Jurkat, Clone E6-1 (cell line): ENCODE data around the gene PCDHB16. TPM values are rescaled to one million over a fixed set of nuclear protein-coding genes. Genes with fewer than 3 reads are reported as not detected.
A peak's percentile ranks its signal among the peaks of the same experiment; 100 is the strongest.
"Not testable (repeated sequence)": the region's sequence is repeated elsewhere in the genome, so short reads cannot be mapped to it uniquely, and the experiment has no call there.

ENCODE experiments used
- DNase-seq: peaks from one replicate; pipeline ENCODE4 v3.0.0-alpha.2; 2011; ENCODE audit warnings: low read depth, low spot score
- H3K4me3 ChIP-seq: 2 replicates; pipeline ENCODE4 v1.5.1; 2011; ENCODE audit warnings: mild to moderate bottlenecking, low read length, control low read depth, moderate library complexity
- polyA plus RNA-seq: library from polyadenylated mRNA; unstranded; fragments of >200 nt; gene quantifications from one replicate; pipeline ENCODE4 v1.2.1, GENCODE V29; 2012; ENCODE audit warnings: missing spikeins; ENCODE audit not compliant: insufficient read length, insufficient read depth

PCDHB16 gene
- not detected for polyA plus RNA-seq

GRCh38 chr5:141182248-141182647 lies at the start of gene PCDHB16:
TSS of gene PCDHB16 (plus strand) at chr5:141182387. CDS start at chr5:141182560, 173 bp downstream.
- H3K4me3 ChIP-seq = no peak within 1 kb of the TSS
- peak; percentile 7 for DNase-seq

- no peak for DNase-seq
- no peak within 1 kb of the TSS for H3K4me3 ChIP-seq
Observed at GRCh38 chr5:141135030-141135717, 47.0 kb upstream of the PCDHB16 start, which contains the start of gene PCDHB5. TSS of gene PCDHB5 (plus strand) at chr5:141135206. CDS start at chr5:141135435, 229 bp downstream.

- DNase-seq = no peak
- H3K4me3 ChIP-seq = no peak overlapping the region
Observed at GRCh38 chr5:141135718-141136266, 46.4 kb upstream of the PCDHB16 start.

- not testable (repeated sequence) for H3K4me3 ChIP-seq, DNase-seq
Observed at GRCh38 chr5:141137346-141137745, 44.8 kb upstream of the PCDHB16 start.

- no peak for DNase-seq
- H3K4me3 ChIP-seq = no peak within 1 kb of the TSS
Observed at GRCh38 chr5:141149812-141150211, 32.4 kb upstream of the PCDHB16 start, which contains the start of gene PCDHB6. TSS of gene PCDHB6 (plus strand) at chr5:141150057. CDS start at chr5:141150258, 201 bp downstream.

- H3K4me3 ChIP-seq = no peak overlapping the region
Observed at GRCh38 chr5:141150224-141150992, 31.8 kb upstream of the PCDHB16 start.

GRCh38 chr5:141150993-141151325 lies 31.2 kb upstream of the PCDHB16 start:
- H3K4me3 ChIP-seq = no peak overlapping the region
- DNase-seq = no peak

More at GRCh38 chr5:141150224-141150992, 31.8 kb upstream of the PCDHB16 start:
- DNase-seq = no peak

GRCh38 chr5:141151632-141152031 lies 30.6 kb upstream of the PCDHB16 start:
- DNase-seq = not testable (repeated sequence)

GRCh38 chr5:141152096-141152495 lies 30.1 kb upstream of the PCDHB16 start:
- DNase-seq, H3K4me3 ChIP-seq: not testable (repeated sequence)

More at GRCh38 chr5:141151632-141152031, 30.6 kb upstream of the PCDHB16 start:
- not testable (repeated sequence) for H3K4me3 ChIP-seq

- no peak overlapping the region for H3K4me3 ChIP-seq
- DNase-seq = no peak
Observed at GRCh38 chr5:141155540-141156374, 26.4 kb upstream of the PCDHB16 start.

GRCh38 chr5:141157356-141157755 lies 24.8 kb upstream of the PCDHB16 start:
- H3K4me3 ChIP-seq, DNase-seq: not testable (repeated sequence)

- not testable (repeated sequence) for H3K4me3 ChIP-seq, DNase-seq
Observed at GRCh38 chr5:141157901-141158300, 24.3 kb upstream of the PCDHB16 start.

GRCh38 chr5:141172381-141173204 lies 9.6 kb upstream of the PCDHB16 start, which contains the start of gene PCDHB7:
TSS of gene PCDHB7 (plus strand) at chr5:141172644. CDS start at chr5:141172836, 192 bp downstream.
- H3K4me3 ChIP-seq = no peak within 1 kb of the TSS
- DNase-seq = peak; percentile 29

GRCh38 chr5:141174291-141175104 lies 7.7 kb upstream of the PCDHB16 start:
- not testable (repeated sequence) for H3K4me3 ChIP-seq, DNase-seq

- DNase-seq = no peak
- no peak overlapping the region for H3K4me3 ChIP-seq
Observed at GRCh38 chr5:141175933-141176332, 6.3 kb upstream of the PCDHB16 start.

GRCh38 chr5:141177577-141178191 lies 4.5 kb upstream of the PCDHB16 start, which contains the start of gene PCDHB8:
TSS of gene PCDHB8 (plus strand) at chr5:141177790. CDS start at chr5:141178035, 245 bp downstream.
- not testable (repeated sequence) for DNase-seq

GRCh38 chr5:141179371-141179770 lies 2.8 kb upstream of the PCDHB16 start:
- H3K4me3 ChIP-seq = not testable (repeated sequence)

More at GRCh38 chr5:141177577-141178191, 4.5 kb upstream of the PCDHB16 start, which contains the start of gene PCDHB8:
- H3K4me3 ChIP-seq = not testable (repeated sequence)

More at GRCh38 chr5:141179371-141179770, 2.8 kb upstream of the PCDHB16 start:
- DNase-seq = not testable (repeated sequence)
